Measurements from ENCODE around the gene ASAH2B.
"Not testable (repeated sequence)": the region's sequence is repeated elsewhere in the genome, so short reads cannot be mapped to it uniquely, and the experiment has no call there.

DNA sequence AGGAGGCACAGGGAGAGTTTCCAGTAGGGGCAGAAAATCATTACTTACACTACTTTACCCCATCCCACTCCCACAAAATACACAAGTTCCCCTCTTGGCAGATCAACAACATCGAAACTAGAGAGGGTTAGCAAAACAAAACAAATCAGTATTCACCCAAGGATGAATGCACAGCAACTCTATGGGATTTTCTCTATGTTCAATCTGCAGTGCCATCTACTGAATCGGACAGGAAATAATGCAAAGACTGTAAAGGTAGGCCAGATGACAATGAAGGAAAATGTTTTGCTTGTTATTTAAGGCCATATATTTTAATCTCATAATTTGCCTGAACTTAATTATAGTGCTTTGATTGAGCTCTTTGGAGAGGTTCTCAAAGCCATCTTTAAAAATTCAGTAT lies 35.1 kb downstream of the ASAH2B start:
- TF ChIP-seq, protein P1, sequence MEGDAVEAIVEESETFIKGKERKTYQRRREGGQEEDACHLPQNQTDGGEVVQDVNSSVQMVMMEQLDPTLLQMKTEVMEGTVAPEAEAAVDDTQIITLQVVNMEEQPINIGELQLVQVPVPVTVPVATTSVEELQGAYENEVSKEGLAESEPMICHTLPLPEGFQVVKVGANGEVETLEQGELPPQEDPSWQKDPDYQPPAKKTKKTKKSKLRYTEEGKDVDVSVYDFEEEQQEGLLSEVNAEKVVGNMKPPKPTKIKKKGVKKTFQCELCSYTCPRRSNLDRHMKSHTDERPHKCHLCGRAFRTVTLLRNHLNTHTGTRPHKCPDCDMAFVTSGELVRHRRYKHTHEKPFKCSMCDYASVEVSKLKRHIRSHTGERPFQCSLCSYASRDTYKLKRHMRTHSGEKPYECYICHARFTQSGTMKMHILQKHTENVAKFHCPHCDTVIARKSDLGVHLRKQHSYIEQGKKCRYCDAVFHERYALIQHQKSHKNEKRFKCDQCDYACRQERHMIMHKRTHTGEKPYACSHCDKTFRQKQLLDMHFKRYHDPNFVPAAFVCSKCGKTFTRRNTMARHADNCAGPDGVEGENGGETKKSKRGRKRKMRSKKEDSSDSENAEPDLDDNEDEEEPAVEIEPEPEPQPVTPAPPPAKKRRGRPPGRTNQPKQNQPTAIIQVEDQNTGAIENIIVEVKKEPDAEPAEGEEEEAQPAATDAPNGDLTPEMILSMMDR (IDR thresholded peaks at IDR 0.05 in 8 of 11, conservative IDR thresholded peaks at IDR 0.05 in 3 of 11), result not testable (repeated sequence)
- not testable (repeated sequence) for TF ChIP-seq POLR2A (IDR thresholded peaks at IDR 0.05)
